Measurements from ENCODE around the gene RNF150. TPM values are rescaled to one million over a fixed set of nuclear protein-coding genes. Genes with fewer than 3 reads are reported as not detected.

RNF150 gene
- total and polyA plus RNA-seq, 2 of the 8 experiments (the other 6 are each of a cell fraction or from before 2014, with no cell fraction given) = 3.4 to 4.8 TPM

- 66% methylated on average over 9 of the region's 9 CpGs; no CpG with 5 or more reads in 1 of the 2 experiments for WGBS, 2 experiments (ENCODE audit: extremely low coverage in 1 of 2, insufficient coverage in 1 of 2, insufficient read length in 1 of 2, insufficient replicate concordance in 2 of 2, low coverage in 1 of 2, low lambda C conversion rate in 2 of 2, missing lambda C conversion rate in 1 of 2)
- no peak overlapping the region for H2AFZ ChIP-seq (ENCODE audit: low read length)
- H3K9ac ChIP-seq (replicated peaks in 1 of 4; ENCODE audit: extremely low read depth in 1 of 4, low read depth in 3 of 4, low read length in 3 of 4) = no peak overlapping the region
- no peak overlapping the region for H4K5ac ChIP-seq (ENCODE audit: insufficient read length, low read depth, low read length)
- no peaks in the 10 kb centered on the region for H3K36me3 ChIP-seq (ENCODE audit: control insufficient read depth in 2 of 4, insufficient read depth in 4 of 4, low read length in 3 of 4)
- no peak overlapping the region for H4K91ac ChIP-seq (replicated peaks; ENCODE audit: insufficient read length, low read length)
- CTCF ChIA-PET (ENCODE audit: partially characterized antibody) = interaction anchor here (0.9 to 1.2 kb wide), 2 partner anchors 10 to 12 kb away, joined by 5 to 8 read pairs; no protein-coding TSS in a partner anchor
- no peaks in the 10 kb centered on the region for H3K79me2 ChIP-seq (ENCODE audit: control insufficient read depth in 1 of 2, insufficient read depth in 2 of 2, low read length in 2 of 2)
- no peak overlapping the region for H3K18ac ChIP-seq (ENCODE audit: extremely low read depth, low read length)
- no peaks in the 10 kb centered on the region for H3K23me2 ChIP-seq (ENCODE audit: low read depth, low read length)
- no peaks in the 10 kb centered on the region for H4K20me1 ChIP-seq (replicated peaks in 1 of 2; ENCODE audit: control insufficient read depth in 1 of 2, insufficient read depth in 2 of 2, low read length in 2 of 2)
- FAIRE-seq (no peak), DNase-seq (ENCODE audit: low read depth in 1 of 2, low spot score in 2 of 2) (no peak)
- POLR2A ChIA-PET (ENCODE audit: partially characterized antibody) = no interaction called here
- TF ChIP-seq SP2 (IDR thresholded peaks at IDR 0.05; ENCODE audit: low read length) = no peak
- no peak for TF ChIP-seq SP1 (IDR thresholded peaks at IDR 0.05; ENCODE audit: low read depth, low read length)
- TF ChIP-seq TCF12 (IDR thresholded peaks at IDR 0.05; ENCODE audit: low read depth, low read length) = no peak
- no peak for TF ChIP-seq RAD21 (IDR thresholded peaks at IDR 0.05 in 1 of 2, conservative IDR thresholded peaks at IDR 0.05 in 1 of 2; ENCODE audit: low read depth in 2 of 2, low read length in 2 of 2)
- TF ChIP-seq RFX5 (IDR thresholded peaks at IDR 0.05; ENCODE audit: borderline replicate concordance, low read depth, low read length) = no peak
- TF ChIP-seq SAP30 (IDR thresholded peaks at IDR 0.05; ENCODE audit: insufficient read depth, insufficient replicate concordance, low read length) = no peak
- no peak for TF ChIP-seq EZH2 (IDR thresholded peaks at IDR 0.05; ENCODE audit: low read depth, low read length, severe bottlenecking)
- H3K4me3 ChIP-seq (ENCODE audit: extremely low read depth in 1 of 4, insufficient read depth in 2 of 4, low read depth in 3 of 4, low read length in 4 of 4) = no peak overlapping the region
- H3K4me2 ChIP-seq (ENCODE audit: insufficient read depth in 1 of 2, low read depth in 2 of 2, low read length in 2 of 2) = peak overlapping the region; percentile 14 to 24; a peak in 1 of 4 replicates
- no peak overlapping the region for H2BK5ac ChIP-seq (ENCODE audit: low read depth, low read length)
- H2BK12ac ChIP-seq (ENCODE audit: low read depth, low read length) = no peak overlapping the region
- no peak overlapping the region for H2BK20ac ChIP-seq (ENCODE audit: low read length)
- no peak overlapping the region for H3K56ac ChIP-seq (replicated peaks; ENCODE audit: insufficient read length, low read depth, low read length)
- no peaks in the 10 kb centered on the region for H3K27me3 ChIP-seq (replicated peaks in 1 of 4; ENCODE audit: control insufficient read depth in 3 of 4, extremely low read depth in 1 of 4, insufficient read depth in 3 of 4, low read length in 3 of 4)
- no peak overlapping the region for H2BK120ac ChIP-seq (replicated peaks; ENCODE audit: low read depth, low read length)
- no peak overlapping the region for H2AK5ac ChIP-seq (ENCODE audit: low read depth, low read length)
- no peak overlapping the region for H3K14ac ChIP-seq (ENCODE audit: insufficient read length)
- peaks cover 0 to 6% (median 0%) of the 10 kb centered on the region in 4 experiments; a peak in 2 of 7 replicates for H3K4me1 ChIP-seq (replicated peaks in 1 of 4; ENCODE audit: control insufficient read depth in 3 of 4, insufficient read depth in 4 of 4, low read length in 3 of 4)
- H2BK15ac ChIP-seq (ENCODE audit: low read length) = no peak overlapping the region
- no peaks in the 10 kb centered on the region for H3K9me3 ChIP-seq (ENCODE audit: insufficient read depth in 2 of 2, low read depth in 1 of 2, low read length in 1 of 2)
- H3K23ac ChIP-seq (ENCODE audit: insufficient read length) = no peak overlapping the region
- no peak overlapping the region for H4K8ac ChIP-seq (ENCODE audit: extremely low read depth, insufficient read depth, low read length)
- H3K27ac ChIP-seq (ENCODE audit: low read depth, low read length) = no peak overlapping the region
- no peak overlapping the region for H3K4ac ChIP-seq (replicated peaks; ENCODE audit: insufficient read length, low read depth, low read length)
- H3K79me1 ChIP-seq (ENCODE audit: low read depth, low read length) = no peaks in the 10 kb centered on the region
Observed at GRCh38 chr4:141121768-141122454, 11.4 kb downstream of the RNF150 start.

Data from H1 (cell line).